NCI-H2081 (cell line): Measurements from ENCODE around the gene PLPPR5.

Experiments
- DNase-seq, 2 experiments: peaks; one replicate each; lab custom pipeline; 2025; lab: John Stamatoyannopoulos, UW

The PLPPR5 gene

GRCh38 chr1:98849969-98850636 lies 154.6 kb downstream of the PLPPR5 start:
- no peak for DNase-seq

GRCh38 chr1:98842241-98842640 lies 162.4 kb downstream of the PLPPR5 start:
- no peak for DNase-seq
